Endothelial cell of umbilical vein (primary cell): ENCODE data around the gene NTN3. TPM values are rescaled to one million over a fixed set of nuclear protein-coding genes. Genes with fewer than 3 reads are reported as not detected.

Experiments
- BruUV-seq: library from RNA; stranded (reverse); fragments of 400-500 nt; replicated peaks from 2 replicates; lab custom pipeline; 2021; lab: Mats Ljungman, UMichigan
- CTCF ChIA-PET: fragments of 300-600, 350-600 bp; sonication (Branson Sonifier 250); formaldehyde crosslinking; loops from one replicate; lab custom pipeline; 2021; ENCODE audit warnings: antibody characterized with exemption, inconsistent platforms; lab: Charles Lee
- POLR2A ChIA-PET: fragments of 300-600, 350-600 bp; sonication (Branson Sonifier 250); formaldehyde crosslinking; loops from one replicate; lab custom pipeline; 2021; ENCODE audit warnings: antibody characterized with exemption, inconsistent platforms; lab: Charles Lee
- DNase-seq: peaks from one replicate; pipeline ENCODE4 v3.0.0-alpha.2; 2011; ENCODE audit warnings: low read depth, low spot score
- FAIRE-seq: peaks from 2 replicates; lab custom pipeline; 2011; peaks lifted over from hg19 to GRCh38; lab: Jason Lieb, UNC
- H2AFZ ChIP-seq: 2 replicates; pipeline ENCODE4 v1.6.0; 2012; ENCODE audit warnings: low read depth, low read length, control low read depth, inconsistent platforms
- H3K27ac ChIP-seq: 2 replicates; pipeline ENCODE4 v1.5.1; 2011; ENCODE audit warnings: low read depth, mild to moderate bottlenecking, control low read depth, low read length, moderate library complexity; ENCODE audit not compliant: insufficient read depth
- H3K27me3 ChIP-seq, 2 experiments: 2 replicates each; pipeline versions ENCODE4 v1.6.0 to v1.6.1; 2011; ENCODE audit warnings: low read length in 2 of 2, mixed read lengths in 1 of 2; ENCODE audit not compliant: control insufficient read depth in 2 of 2, insufficient read depth in 2 of 2
- H3K36me3 ChIP-seq, 2 experiments: 2 replicates in 1 of 2; 3 replicates in 1 of 2; pipeline ENCODE4 v1.5.1; 2011; ENCODE audit warnings: low read length in 2 of 2, mild to moderate bottlenecking in 1 of 2, moderate library complexity in 1 of 2; ENCODE audit not compliant: control insufficient read depth in 2 of 2, insufficient read depth in 2 of 2; ENCODE audit errors: extremely low read depth in 1 of 2
- H3K4me1 ChIP-seq: 3 replicates; pipeline ENCODE4 v1.5.1; 2011; ENCODE audit warnings: mild to moderate bottlenecking, low read length; ENCODE audit not compliant: control insufficient read depth, insufficient read depth; ENCODE audit errors: extremely low read depth
- H3K4me2 ChIP-seq: 2 replicates; pipeline ENCODE4 v1.6.1; 2011; ENCODE audit warnings: low read length, control low read depth, mixed read lengths; ENCODE audit not compliant: insufficient read depth
- H3K4me3 ChIP-seq, 3 experiments: fragments of 200-600 bp in 1 of 3; sonication (generic), shearing (Covaris generic) in 1 of 3; replicated peaks in 1 of 3; 2 replicates each; pipeline ENCODE4 v1.5.1; 2011 to 2016; ENCODE audit warnings: control low read depth in 3 of 3, low read length in 3 of 3, mild to moderate bottlenecking in 2 of 3, inconsistent platforms in 1 of 3, low read depth in 1 of 3, moderate library complexity in 1 of 3; ENCODE audit not compliant: insufficient read depth in 1 of 3
- H3K79me2 ChIP-seq: 2 replicates; pipeline ENCODE4 v1.6.0; 2012; ENCODE audit warnings: low read length, inconsistent platforms; ENCODE audit not compliant: control insufficient read depth, insufficient read depth
- H3K9ac ChIP-seq: replicated peaks from 2 replicates; pipeline ENCODE3; 2011; ENCODE audit warnings: low read length, control low read depth; ENCODE audit not compliant: insufficient read depth; ENCODE audit errors: extremely low read depth
- H3K9me1 ChIP-seq: replicated peaks from 3 replicates; pipeline ENCODE4 v1.6.0; 2011; ENCODE audit warnings: mild to moderate bottlenecking, low read length; ENCODE audit not compliant: control insufficient read depth, insufficient read depth; ENCODE audit errors: extremely low read depth
- H3K9me3 ChIP-seq: replicated peaks from 2 replicates; pipeline ENCODE4 v1.5.1; 2012; ENCODE audit warnings: low read length, inconsistent platforms; ENCODE audit not compliant: control insufficient read depth, insufficient read depth
- H4K20me1 ChIP-seq: replicated peaks from 2 replicates; pipeline ENCODE3; 2011; ENCODE audit warnings: mild to moderate bottlenecking, low read length; ENCODE audit not compliant: control insufficient read depth, insufficient read depth; ENCODE audit errors: extremely low read depth
- EZH2 ChIP-seq: IDR thresholded peaks from 2 replicates; pipeline ENCODE4 v1.6.1; 2012; ENCODE audit warnings: borderline replicate concordance, low read depth, mild to moderate bottlenecking, moderate library complexity, low read length, inconsistent platforms; ENCODE audit not compliant: severe bottlenecking
- FOS ChIP-seq: IDR thresholded peaks from 2 replicates; pipeline ENCODE4 v1.6.1; 2011; ENCODE audit warnings: mild to moderate bottlenecking, low read length, moderate library complexity, borderline replicate concordance; ENCODE audit not compliant: insufficient read depth
- GATA2 ChIP-seq: IDR thresholded peaks from 2 replicates; pipeline ENCODE4 v1.7.0; 2011; ENCODE audit warnings: low read depth, mild to moderate bottlenecking, moderate library complexity, mixed read lengths, low read length; ENCODE audit not compliant: insufficient read length, insufficient read depth
- JUN ChIP-seq: IDR thresholded peaks from 2 replicates; pipeline ENCODE4 v1.6.1; 2011; ENCODE audit warnings: borderline replicate concordance, low read depth; ENCODE audit not compliant: insufficient read length, insufficient read depth
- MAX ChIP-seq: IDR thresholded peaks from 2 replicates; pipeline ENCODE4 v1.6.1; 2011; ENCODE audit not compliant: insufficient read depth, insufficient read length
- MYC ChIP-seq: IDR thresholded peaks from one replicate; pipeline ENCODE4 v1.6.1; 2011; ENCODE audit warnings: mild to moderate bottlenecking, low read depth, low read length
- POLR2A ChIP-seq: IDR thresholded peaks from 2 replicates; pipeline ENCODE4 v1.6.1; 2012; ENCODE audit warnings: low read depth, mild to moderate bottlenecking, control low read depth, low read length
- POLR2AphosphoS5 ChIP-seq: IDR thresholded peaks from 2 replicates; pipeline ENCODE4 v1.6.1; 2012; ENCODE audit warnings: low read depth, mild to moderate bottlenecking, control low read depth, low read length, moderate library complexity; ENCODE audit not compliant: insufficient read depth
- dilution Hi-C: fragments of 300-500 bp; cut with MboI; formaldehyde crosslinking; loops from one replicate; pipeline ENCODE4 v1.15.0; 2019; ENCODE audit warnings: low sequenced_read_pairs; ENCODE audit not compliant: extremely low pct_ligation_motif_present
- intact Hi-C: fragments of 100-400 bp; cut with micrococcal nuclease; formaldehyde crosslinking; loops from one replicate; pipeline ENCODE4 v1.10.0; 2022
- polyA plus RNA-seq, 4 experiments: library from polyadenylated mRNA; depleted of rRNA in 3 of 4; stranded (reverse) in 3 of 4; unstranded in 1 of 4; fragments of >200 nt; gene quantifications; 2 replicates each; pipeline versions ENCODE4 v1.2.1 to v1.2.3, GENCODE V29; 2011 to 2012; ENCODE audit warnings: missing spikeins in 1 of 4
- total RNA-seq: library from RNA; stranded (reverse); gene quantifications from 2 replicates; pipeline ENCODE4 v1.2.3, GENCODE V29; 2021
- TF ChIP-seq, protein P1 (sequence below), 2 donors: IDR thresholded peaks; 1 replicate in 1 of 2; 2 replicates in 1 of 2; pipeline ENCODE4 v1.5.1; 2011; ENCODE audit warnings: low read length in 2 of 2, mild to moderate bottlenecking in 2 of 2, moderate library complexity in 2 of 2, control low read depth in 1 of 2, inconsistent platforms in 1 of 2, low read depth in 1 of 2; ENCODE audit not compliant: insufficient read depth in 1 of 2; ENCODE audit errors: extremely low read depth in 1 of 2

Gene NTN3
- total and polyA plus RNA-seq, 2 donors (not counting 3 experiments of a cell fraction or from before 2014, with no cell fraction given) = 0.15 TPM; not detected in 1

GRCh38 chr16:2438121-2438520 lies 33.0 kb upstream of the NTN3 start:
- H3K4me1 ChIP-seq = no peaks in the 10 kb centered on the region
- H3K9ac ChIP-seq = no peak overlapping the region
- H3K4me3 ChIP-seq = no peak overlapping the region
- FAIRE-seq = no peak
- intact Hi-C loops = no loop called here
- H3K36me3 ChIP-seq = peaks cover 13 to 24% of the 10 kb centered on the region in 2 experiments
- TF ChIP-seq JUN (no peak), MAX (no peak), POLR2A (no peak), EZH2 (no peak), FOS (no peak), MYC (no peak), GATA2 (no peak), POLR2AphosphoS5 (no peak)
- TF ChIP-seq, protein P1, sequence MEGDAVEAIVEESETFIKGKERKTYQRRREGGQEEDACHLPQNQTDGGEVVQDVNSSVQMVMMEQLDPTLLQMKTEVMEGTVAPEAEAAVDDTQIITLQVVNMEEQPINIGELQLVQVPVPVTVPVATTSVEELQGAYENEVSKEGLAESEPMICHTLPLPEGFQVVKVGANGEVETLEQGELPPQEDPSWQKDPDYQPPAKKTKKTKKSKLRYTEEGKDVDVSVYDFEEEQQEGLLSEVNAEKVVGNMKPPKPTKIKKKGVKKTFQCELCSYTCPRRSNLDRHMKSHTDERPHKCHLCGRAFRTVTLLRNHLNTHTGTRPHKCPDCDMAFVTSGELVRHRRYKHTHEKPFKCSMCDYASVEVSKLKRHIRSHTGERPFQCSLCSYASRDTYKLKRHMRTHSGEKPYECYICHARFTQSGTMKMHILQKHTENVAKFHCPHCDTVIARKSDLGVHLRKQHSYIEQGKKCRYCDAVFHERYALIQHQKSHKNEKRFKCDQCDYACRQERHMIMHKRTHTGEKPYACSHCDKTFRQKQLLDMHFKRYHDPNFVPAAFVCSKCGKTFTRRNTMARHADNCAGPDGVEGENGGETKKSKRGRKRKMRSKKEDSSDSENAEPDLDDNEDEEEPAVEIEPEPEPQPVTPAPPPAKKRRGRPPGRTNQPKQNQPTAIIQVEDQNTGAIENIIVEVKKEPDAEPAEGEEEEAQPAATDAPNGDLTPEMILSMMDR (IDR thresholded peaks at IDR 0.05; ENCODE audit: extremely low read depth in 1 of 2, insufficient read depth in 1 of 2, low read depth in 1 of 2, low read length in 2 of 2) = no peak
- H4K20me1 ChIP-seq = no peaks in the 10 kb centered on the region
- ChIA-PET CTCF (no interaction called here), POLR2A (no interaction called here)
- H3K9me1 ChIP-seq = no peaks in the 10 kb centered on the region
- no TSS peak for BruUV-seq
- no peak overlapping the region for H3K4me2 ChIP-seq
- no peak overlapping the region for H2AFZ ChIP-seq
- H3K79me2 ChIP-seq = peaks cover 9% of the 10 kb centered on the region
- H3K27ac ChIP-seq = no peak overlapping the region
- no peak for DNase-seq
- H3K9me3 ChIP-seq = no peaks in the 10 kb centered on the region
- H3K27me3 ChIP-seq = no peaks in the 10 kb centered on the region
- dilution Hi-C loops = no loop called here
